ENCODE data around the gene BTNL2. TPM values are rescaled to one million over a fixed set of nuclear protein-coding genes. Genes with fewer than 3 reads are reported as not detected.

BTNL2 gene
- total RNA-seq, 1 experiment from 2014 or later: not detected

DNA sequence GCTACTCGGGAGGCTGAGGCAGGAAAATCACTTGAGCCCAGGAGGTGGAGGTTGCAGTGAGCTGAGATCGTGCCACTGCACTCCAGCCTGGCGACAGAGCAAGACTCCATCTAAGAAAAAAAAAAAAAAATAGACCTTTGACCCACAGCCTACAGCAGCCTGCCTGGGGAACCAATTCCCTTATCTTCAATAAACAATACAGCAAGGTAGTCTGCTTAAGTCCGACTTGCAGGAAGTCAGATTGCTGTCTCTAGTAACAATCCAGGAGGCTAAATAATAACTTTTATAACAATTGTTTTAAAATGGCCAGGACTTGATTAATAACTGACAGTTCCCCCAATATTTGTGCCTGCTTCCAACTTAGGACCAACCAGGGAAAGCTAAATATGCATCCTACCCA, 19.4 kb upstream of the BTNL2 start:
- DNase-seq (ENCODE audit: low read depth, low spot score): no peak

GRCh38 chr6:32424589-32425300, 17.8 kb upstream of the BTNL2 start:
- in situ Hi-C loops (cut with HindIII; ENCODE audit: low pct_unique_long_range_greater_than_20kb, low sequenced_read_pairs): no loop called here
- DNase-seq (ENCODE audit: low read depth, low spot score): no peak

More for the DNA sequence above, 19.4 kb upstream of the BTNL2 start:
- in situ Hi-C loops (cut with HindIII; ENCODE audit: low pct_unique_long_range_greater_than_20kb, low sequenced_read_pairs): no loop called here

DNA sequence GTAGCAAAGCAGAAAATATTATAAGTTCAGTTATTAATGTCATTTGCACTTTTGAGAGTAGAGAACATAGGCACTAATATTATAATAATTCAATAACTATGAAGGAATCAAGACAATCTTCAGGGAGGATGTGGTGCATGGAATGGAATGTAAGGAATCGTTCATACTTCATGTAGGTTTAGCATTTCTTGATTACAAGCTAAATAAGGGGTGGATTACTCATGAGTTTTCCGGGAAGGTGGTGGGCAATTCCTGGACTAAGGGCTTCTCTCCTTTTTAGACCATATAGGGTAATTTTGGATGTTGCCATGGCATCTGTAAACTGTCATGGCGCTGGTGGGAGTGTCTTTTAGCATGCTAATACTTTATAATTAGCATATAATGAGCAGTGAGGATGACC, 9.1 kb upstream of the BTNL2 start:
- in situ Hi-C loops (cut with HindIII; ENCODE audit: low pct_unique_long_range_greater_than_20kb, low sequenced_read_pairs): no loop called here
- DNase-seq (ENCODE audit: low read depth, low spot score): no peak

- in situ Hi-C loops (cut with HindIII; ENCODE audit: low pct_unique_long_range_greater_than_20kb, low sequenced_read_pairs): no loop called here
- peak; percentile 78 for DNase-seq (ENCODE audit: low read depth, low spot score)
Measured at GRCh38 chr6:32415521-32416019, 8.6 kb upstream of the BTNL2 start.

GRCh38 chr6:32413427-32414047, 6.6 kb upstream of the BTNL2 start:
- peak; percentile 74 for DNase-seq (ENCODE audit: low read depth, low spot score)
- in situ Hi-C loops (cut with HindIII; ENCODE audit: low pct_unique_long_range_greater_than_20kb, low sequenced_read_pairs): no loop called here

GRCh38 chr6:32411566-32412327, 4.8 kb upstream of the BTNL2 start:
- DNase-seq (ENCODE audit: low read depth, low spot score): no peak
- in situ Hi-C loops (cut with HindIII; ENCODE audit: low pct_unique_long_range_greater_than_20kb, low sequenced_read_pairs): no loop called here

- peak; percentile 50 for DNase-seq (ENCODE audit: low read depth, low spot score)
- in situ Hi-C loops (cut with HindIII; ENCODE audit: low pct_unique_long_range_greater_than_20kb, low sequenced_read_pairs): no loop called here
Measured at GRCh38 chr6:32410906-32411305, 3.9 kb upstream of the BTNL2 start.

- in situ Hi-C loops (cut with HindIII; ENCODE audit: low pct_unique_long_range_greater_than_20kb, low sequenced_read_pairs): no loop called here
- DNase-seq (ENCODE audit: low read depth, low spot score): no peak
Measured at GRCh38 chr6:32406197-32406596, 784 bp downstream of the BTNL2 start.

- in situ Hi-C loops (cut with HindIII; ENCODE audit: low pct_unique_long_range_greater_than_20kb, low sequenced_read_pairs): no loop called here
- no peak for DNase-seq (ENCODE audit: low read depth, low spot score)
Measured at GRCh38 chr6:32405656-32406055, 1.3 kb downstream of the BTNL2 start.

DNA sequence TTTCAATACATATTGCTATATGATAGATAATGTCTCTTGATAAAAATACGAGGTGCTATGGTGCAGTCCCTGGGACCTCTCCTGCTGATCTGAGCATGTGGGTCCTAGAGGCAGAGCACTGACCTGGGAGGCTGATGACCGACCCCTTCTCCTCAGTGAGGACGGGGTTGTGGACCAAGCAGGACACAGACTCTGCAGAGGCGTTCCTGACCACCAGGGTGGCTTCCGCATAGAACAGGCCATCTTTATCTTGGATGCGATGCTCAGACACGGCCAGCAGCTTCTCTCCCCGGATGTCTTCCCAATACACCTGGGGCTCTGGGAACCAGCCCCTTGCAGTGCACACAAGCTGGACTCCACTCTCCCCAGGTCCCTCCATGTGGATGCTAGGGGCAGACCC, 4.2 kb downstream of the BTNL2 start:
- in situ Hi-C loops (cut with HindIII; ENCODE audit: low pct_unique_long_range_greater_than_20kb, low sequenced_read_pairs): no loop called here
- DNase-seq (ENCODE audit: low read depth, low spot score): no peak

GRCh38 chr6:32401284-32401963, 5.6 kb downstream of the BTNL2 start:
- in situ Hi-C loops (cut with HindIII; ENCODE audit: low pct_unique_long_range_greater_than_20kb, low sequenced_read_pairs): no loop called here
- no peak for DNase-seq (ENCODE audit: low read depth, low spot score)

- in situ Hi-C loops (cut with HindIII; ENCODE audit: low pct_unique_long_range_greater_than_20kb, low sequenced_read_pairs): no loop called here
- no peak for DNase-seq (ENCODE audit: low read depth, low spot score)
Measured at GRCh38 chr6:32397252-32397920, 9.6 kb downstream of the BTNL2 start.

GRCh38 chr6:32396028-32396427, 11.0 kb downstream of the BTNL2 start:
- DNase-seq (ENCODE audit: low read depth, low spot score): no peak
- in situ Hi-C loops (cut with HindIII; ENCODE audit: low pct_unique_long_range_greater_than_20kb, low sequenced_read_pairs): no loop called here

GRCh38 chr6:32393665-32394420, 13.1 kb downstream of the BTNL2 start:
- in situ Hi-C loops (cut with HindIII; ENCODE audit: low pct_unique_long_range_greater_than_20kb, low sequenced_read_pairs): no loop called here

GRCh38 chr6:32391505-32391904, 15.5 kb downstream of the BTNL2 start:
- DNase-seq (ENCODE audit: low read depth, low spot score): no peak
- in situ Hi-C loops (cut with HindIII; ENCODE audit: low pct_unique_long_range_greater_than_20kb, low sequenced_read_pairs): no loop called here

More at GRCh38 chr6:32393665-32394420, 13.1 kb downstream of the BTNL2 start:
- DNase-seq (ENCODE audit: low read depth, low spot score): no peak

- in situ Hi-C loops (cut with HindIII; ENCODE audit: low pct_unique_long_range_greater_than_20kb, low sequenced_read_pairs): no loop called here
- DNase-seq (ENCODE audit: low read depth, low spot score): no peak
Measured at GRCh38 chr6:32387589-32388340, 19.2 kb downstream of the BTNL2 start.
